COLO668 (cell line): Measurements from ENCODE around the gene TCHP.
"Not testable (repeated sequence)": the region's sequence is repeated elsewhere in the genome, so short reads cannot be mapped to it uniquely, and the experiment has no call there.

Experiments used
- DNase-seq: peaks from one replicate; lab custom pipeline; 2025; ENCODE audit not compliant: unreplicated experiment; lab: John Stamatoyannopoulos, UW

TCHP gene

GRCh38 chr12:109879351-109880042 lies 20.6 kb upstream of the TCHP start:
- DNase-seq, result no peak

GRCh38 chr12:109880043-109880931 lies 19.8 kb upstream of the TCHP start, which contains the start of gene GLTP:
GLTP (minus strand) TSS chr12:109880541; CDS start chr12:109880374, 167 bp downstream.
- peak; percentile 99 for DNase-seq

- DNase-seq, result no peak
These were observed 19.1 kb upstream of the TCHP start for GRCh38 chr12:109880938-109881337.

GRCh38 chr12:109881752-109882151 lies 18.3 kb upstream of the TCHP start:
- no peak for DNase-seq

GRCh38 chr12:109883461-109883860 lies 16.6 kb upstream of the TCHP start:
- DNase-seq, result no peak

- no peak for DNase-seq
These were observed 14.5 kb upstream of the TCHP start for GRCh38 chr12:109885616-109886015.

- no peak for DNase-seq
These were observed 11.7 kb upstream of the TCHP start for GRCh38 chr12:109888179-109889020.

- no peak for DNase-seq
These were observed 9.4 kb upstream of the TCHP start for GRCh38 chr12:109890620-109891170.

- not testable (repeated sequence) for DNase-seq
These were observed 8.3 kb upstream of the TCHP start for GRCh38 chr12:109891731-109892130.

- no peak for DNase-seq
These were observed 7.8 kb upstream of the TCHP start for GRCh38 chr12:109892165-109892715.

GRCh38 chr12:109892748-109893147 lies 7.3 kb upstream of the TCHP start:
- DNase-seq, result no peak

- no peak for DNase-seq
These were observed 6.6 kb upstream of the TCHP start for GRCh38 chr12:109893261-109893995.

GRCh38 chr12:109894939-109895338 lies 5.1 kb upstream of the TCHP start:
- no peak for DNase-seq

- DNase-seq, result no peak
These were observed 3.9 kb upstream of the TCHP start for GRCh38 chr12:109896188-109896587.

GRCh38 chr12:109897029-109897428 lies 3.0 kb upstream of the TCHP start:
- DNase-seq, result no peak

- not testable (repeated sequence) for DNase-seq
These were observed 729 bp upstream of the TCHP start for GRCh38 chr12:109899345-109899744.

GRCh38 chr12:109900752-109901580 lies 892 bp downstream of the TCHP start:
- DNase-seq, result peak; percentile 31

- DNase-seq, result no peak
These were observed 2.9 kb downstream of the TCHP start for GRCh38 chr12:109902891-109903418.

GRCh38 chr12:109905301-109905700 lies 5.2 kb downstream of the TCHP start:
- no peak for DNase-seq
